Superior temporal gyrus (tissue), 1 donor: ENCODE data around the gene RAB13.

Experiments used
- DNase-seq: peaks from one replicate; pipeline ENCODE4 v3.0.0-alpha.2; 2016; ENCODE audit errors: extremely low spot score

RAB13 gene

DNA sequence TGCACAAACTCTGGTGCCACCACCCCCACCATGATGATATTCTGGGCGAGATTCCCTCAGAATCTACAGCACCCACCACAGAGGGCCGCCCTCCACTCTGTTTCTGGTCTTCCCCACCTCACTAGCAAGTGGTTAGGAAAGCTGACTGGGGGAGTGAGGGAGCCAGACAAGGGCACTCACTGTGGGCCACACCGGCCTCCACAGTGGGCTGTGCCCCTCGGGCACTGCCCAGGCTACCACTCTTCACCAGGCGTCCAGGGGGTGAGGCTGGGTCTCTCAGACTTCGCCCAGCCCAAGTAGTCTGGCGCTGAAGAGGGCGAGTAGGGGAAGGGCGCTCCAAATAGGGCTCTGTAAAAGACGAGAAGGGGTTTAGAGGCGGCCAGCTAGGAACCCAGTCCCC is 52.2 kb downstream of the RAB13 start:
- no peak for DNase-seq

DNA sequence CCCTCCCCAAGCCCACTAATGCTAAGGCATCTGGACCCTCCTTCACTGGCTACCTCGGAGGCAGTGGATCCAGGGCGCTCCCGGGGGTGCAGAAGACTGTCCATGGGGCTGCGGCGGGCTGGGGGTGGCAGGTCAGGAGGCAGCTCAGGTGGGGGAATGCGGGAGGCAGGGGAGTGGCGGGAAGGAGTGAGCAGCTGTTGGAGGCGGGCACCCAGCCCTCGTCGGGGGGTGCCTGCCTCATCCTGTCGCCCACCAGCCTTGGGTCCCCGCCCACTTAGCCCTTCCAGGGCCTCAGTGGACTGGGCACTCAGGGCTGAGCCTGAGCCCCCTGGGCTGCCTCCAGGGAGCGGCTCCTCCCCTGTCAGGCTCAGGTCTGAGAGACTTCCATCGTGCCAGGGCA is 52.7 kb downstream of the RAB13 start:
- no peak for DNase-seq

DNA sequence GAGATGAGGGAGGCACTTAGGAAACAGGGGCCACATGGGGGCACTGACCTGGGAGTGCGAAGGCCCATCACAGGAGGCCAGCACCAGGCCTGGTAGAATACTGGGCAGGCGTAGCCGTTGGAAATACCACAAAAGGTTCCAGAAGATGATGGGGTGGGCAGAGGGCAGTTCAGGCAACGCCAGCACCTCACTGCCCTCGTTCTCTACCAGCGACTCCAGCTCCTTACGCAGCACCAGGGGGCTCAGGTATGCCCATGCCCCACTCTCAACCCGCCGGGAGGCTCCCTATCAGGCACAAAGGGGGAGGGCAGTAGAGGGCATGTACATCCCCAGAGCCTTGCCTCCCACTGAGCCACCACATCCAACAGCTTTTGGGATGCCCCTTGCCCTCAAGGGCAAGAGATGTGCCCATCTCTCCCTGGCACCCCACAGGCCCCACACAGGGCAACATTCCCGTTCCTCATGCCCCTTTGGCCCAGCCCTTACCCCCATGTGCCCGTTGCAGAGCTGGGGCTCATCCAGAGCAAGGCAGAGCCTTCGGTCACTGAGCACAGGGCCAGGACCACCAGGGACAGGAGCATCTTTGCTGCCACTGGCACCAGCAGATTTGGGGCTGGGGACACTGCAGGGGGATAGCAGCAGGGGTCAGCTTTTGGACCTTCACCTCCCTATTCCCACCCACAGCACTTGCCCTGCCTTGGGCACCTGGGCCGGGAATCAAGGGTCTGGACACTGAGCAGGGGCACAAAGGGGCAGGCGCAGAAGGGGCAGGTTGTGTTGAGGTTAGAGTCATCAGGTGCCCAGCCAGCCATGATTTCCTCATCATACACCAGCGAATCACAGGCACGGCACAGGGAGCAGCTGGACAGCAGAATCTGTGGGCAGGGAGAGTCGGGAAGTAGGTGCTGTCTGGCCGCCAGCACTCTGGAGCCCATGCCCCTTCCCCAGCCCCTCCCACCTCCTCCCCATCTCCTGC is 53.7 kb downstream of the RAB13 start:
- no peak for DNase-seq
